ENCODE results near the gene KCTD14. TPM values are rescaled to one million over a fixed set of nuclear protein-coding genes. Genes with fewer than 3 reads are reported as not detected.

KCTD14 gene
- total RNA-seq, 1 donor from 2014 or later: 1.0 TPM

- no peaks in the 10 kb centered on the region for H3K79me2 ChIP-seq (ENCODE audit: insufficient read depth, low read length)
- no peaks in the 10 kb centered on the region for H4K20me1 ChIP-seq (ENCODE audit: insufficient read depth, low read length)
- TF ChIP-seq CTCF (IDR thresholded peaks at IDR 0.05; ENCODE audit: insufficient read depth, low read depth, low read length) (no peak), EZH2 (IDR thresholded peaks at IDR 0.05; ENCODE audit: insufficient read depth, low read length) (no peak)
- Mint-ChIP-seq H3K4me3 (ENCODE audit: unreplicated experiment) (no peak overlapping the region), H3K9me3 (ENCODE audit: unreplicated experiment) (no peaks in the 10 kb centered on the region), H3K4me1 (ENCODE audit: low read depth, unreplicated experiment) (peaks cover 11% of the 10 kb centered on the region), H3K27me3 (ENCODE audit: low read depth, unreplicated experiment) (no peaks in the 10 kb centered on the region), H3K27ac (ENCODE audit: unreplicated experiment) (no peak overlapping the region), H3K36me3 (ENCODE audit: low read depth, unreplicated experiment) (peaks cover 3% of the 10 kb centered on the region)
- no peaks in the 10 kb centered on the region for H3K9me3 ChIP-seq (ENCODE audit: insufficient read depth, low read depth, low read length)
- H3K4me3 ChIP-seq (ENCODE audit: insufficient read depth, low read depth, low read length): no peak overlapping the region
- no peak overlapping the region for H3K9ac ChIP-seq (ENCODE audit: low read length)
- H3K36me3 ChIP-seq (ENCODE audit: insufficient read depth, low read length): no peaks in the 10 kb centered on the region
- H2AFZ ChIP-seq (ENCODE audit: low read depth, low read length): no peak overlapping the region
- H3K27ac ChIP-seq (ENCODE audit: low read depth, low read length): no peak overlapping the region
- DNase-seq (ENCODE audit: low read depth) (no peak), FAIRE-seq (no peak)
- no peaks in the 10 kb centered on the region for H3K27me3 ChIP-seq (ENCODE audit: insufficient read depth, low read length)
- peaks cover 22% of the 10 kb centered on the region for H3K4me1 ChIP-seq (ENCODE audit: insufficient read depth, low read length)
- no peak overlapping the region for H3K4me2 ChIP-seq (ENCODE audit: low read length)
These were observed 13.2 kb upstream of the KCTD14 start for GRCh38 chr11:78036313-78036712.

GRCh38 chr11:78034623-78035022 is 11.5 kb upstream of the KCTD14 start:
- Histone ChIP-seq H3K9me3 (ENCODE audit: insufficient read depth, low read depth, low read length) (no peaks in the 10 kb centered on the region), H3K4me3 (ENCODE audit: insufficient read depth, low read depth, low read length) (no peak overlapping the region), H3K4me2 (ENCODE audit: low read length) (no peak overlapping the region), H3K9ac (ENCODE audit: low read length) (no peak overlapping the region), H3K27ac (ENCODE audit: low read depth, low read length) (no peak overlapping the region), H3K36me3 (ENCODE audit: insufficient read depth, low read length) (no peaks in the 10 kb centered on the region), H4K20me1 (ENCODE audit: insufficient read depth, low read length) (no peaks in the 10 kb centered on the region), H2AFZ (ENCODE audit: low read depth, low read length) (no peak overlapping the region), H3K4me1 (ENCODE audit: insufficient read depth, low read length) (peaks cover 16% of the 10 kb centered on the region), H3K27me3 (ENCODE audit: insufficient read depth, low read length) (no peaks in the 10 kb centered on the region), H3K79me2 (ENCODE audit: insufficient read depth, low read length) (no peaks in the 10 kb centered on the region)
- peaks cover 3% of the 10 kb centered on the region for H3K36me3 Mint-ChIP-seq (ENCODE audit: low read depth, unreplicated experiment)
- no peaks in the 10 kb centered on the region for H3K9me3 Mint-ChIP-seq (ENCODE audit: unreplicated experiment)
- no peak overlapping the region for H3K4me3 Mint-ChIP-seq (ENCODE audit: unreplicated experiment)
- no peak for FAIRE-seq
- H3K27me3 Mint-ChIP-seq (ENCODE audit: low read depth, unreplicated experiment): no peaks in the 10 kb centered on the region
- DNase-seq (ENCODE audit: low read depth): no peak
- TF ChIP-seq EZH2 (IDR thresholded peaks at IDR 0.05; ENCODE audit: insufficient read depth, low read length) (no peak), CTCF (IDR thresholded peaks at IDR 0.05; ENCODE audit: insufficient read depth, low read depth, low read length) (no peak)
- H3K27ac Mint-ChIP-seq (ENCODE audit: unreplicated experiment): peak overlapping the region; percentile 15
- H3K4me1 Mint-ChIP-seq (ENCODE audit: low read depth, unreplicated experiment): peaks cover 6% of the 10 kb centered on the region

- Histone ChIP-seq H3K79me2 (ENCODE audit: insufficient read depth, low read length) (no peaks in the 10 kb centered on the region), H3K36me3 (ENCODE audit: insufficient read depth, low read length) (no peaks in the 10 kb centered on the region), H3K4me1 (ENCODE audit: insufficient read depth, low read length) (peaks cover 9% of the 10 kb centered on the region), H3K9me3 (ENCODE audit: insufficient read depth, low read depth, low read length) (no peaks in the 10 kb centered on the region), H3K4me2 (ENCODE audit: low read length) (no peak overlapping the region), H3K27me3 (ENCODE audit: insufficient read depth, low read length) (no peaks in the 10 kb centered on the region), H3K27ac (ENCODE audit: low read depth, low read length) (no peak overlapping the region), H3K9ac (ENCODE audit: low read length) (no peak overlapping the region), H3K4me3 (ENCODE audit: insufficient read depth, low read depth, low read length) (no peak overlapping the region), H4K20me1 (ENCODE audit: insufficient read depth, low read length) (no peaks in the 10 kb centered on the region), H2AFZ (ENCODE audit: low read depth, low read length) (no peak overlapping the region)
- Mint-ChIP-seq H3K4me3 (ENCODE audit: unreplicated experiment) (no peak overlapping the region), H3K27ac (ENCODE audit: unreplicated experiment) (peak overlapping the region; percentile 2), H3K4me1 (ENCODE audit: low read depth, unreplicated experiment) (peaks cover 5% of the 10 kb centered on the region), H3K36me3 (ENCODE audit: low read depth, unreplicated experiment) (peaks cover 3% of the 10 kb centered on the region), H3K27me3 (ENCODE audit: low read depth, unreplicated experiment) (no peaks in the 10 kb centered on the region), H3K9me3 (ENCODE audit: unreplicated experiment) (no peaks in the 10 kb centered on the region)
- TF ChIP-seq EZH2 (IDR thresholded peaks at IDR 0.05; ENCODE audit: insufficient read depth, low read length): no peak
- no peak for TF ChIP-seq CTCF (IDR thresholded peaks at IDR 0.05; ENCODE audit: insufficient read depth, low read depth, low read length)
- FAIRE-seq: no peak
- no peak for DNase-seq (ENCODE audit: low read depth)
These were observed 10.0 kb upstream of the KCTD14 start for GRCh38 chr11:78033040-78033439.
